H1 (cell line): ENCODE measurements around the gene INAVA. TPM values are rescaled to one million over a fixed set of nuclear protein-coding genes. Genes with fewer than 3 reads are reported as not detected.
"Not testable (repeated sequence)": the region's sequence is repeated elsewhere in the genome, so short reads cannot be mapped to it uniquely, and the experiment has no call there.

Experiments
- CTCF ChIA-PET: fragments of 300-600 bp; sonication (Branson Sonifier 250); formaldehyde crosslinking; loops from one replicate; lab custom pipeline; 2021; ENCODE audit not compliant: partially characterized antibody; lab: Charles Lee
- POLR2A ChIA-PET: fragments of 300-600 bp; sonication (Branson Sonifier 250); formaldehyde crosslinking; loops from one replicate; lab custom pipeline; 2021; ENCODE audit warnings: inconsistent platforms; ENCODE audit not compliant: partially characterized antibody; lab: Charles Lee
- DNase-seq, 2 experiments: peaks; one replicate each; pipeline versions ENCODE4 v3.0.0 to v3.0.0-alpha.2; 2010 to 2022; ENCODE audit warnings: low spot score in 2 of 2, low read depth in 1 of 2, mixed read lengths in 1 of 2
- FAIRE-seq: peaks from 2 replicates; lab custom pipeline; 2011; peaks lifted over from hg19 to GRCh38; lab: Jason Lieb, UNC
- H2AFZ ChIP-seq: 2 replicates; pipeline ENCODE4 v1.8.1; 2012; ENCODE audit warnings: low read length, inconsistent platforms
- H2AK5ac ChIP-seq: 2 replicates; pipeline ENCODE4 v1.6.1; 2013; ENCODE audit warnings: low read depth, low read length
- H2BK120ac ChIP-seq: replicated peaks from 2 replicates; pipeline ENCODE3; 2013; ENCODE audit warnings: low read depth, low read length, inconsistent platforms
- H2BK12ac ChIP-seq: 2 replicates; pipeline ENCODE4 v1.6.1; 2013; ENCODE audit warnings: low read depth, low read length
- H2BK15ac ChIP-seq: 2 replicates; pipeline ENCODE4 v1.6.1; 2013; ENCODE audit warnings: low read length
- H2BK20ac ChIP-seq: 2 replicates; pipeline ENCODE4 v1.6.1; 2013; ENCODE audit warnings: low read length
- H2BK5ac ChIP-seq: 2 replicates; pipeline ENCODE4 v1.6.1; 2013; ENCODE audit warnings: low read depth, low read length
- H3K14ac ChIP-seq: 2 replicates; pipeline ENCODE4 v1.6.1; 2013; ENCODE audit warnings: inconsistent platforms; ENCODE audit not compliant: insufficient read length
- H3K18ac ChIP-seq: 2 replicates; pipeline ENCODE4 v1.6.1; 2013; ENCODE audit warnings: low read length; ENCODE audit errors: extremely low read depth
- H3K23ac ChIP-seq: 2 replicates; pipeline ENCODE4 v1.6.1; 2013; ENCODE audit warnings: inconsistent platforms; ENCODE audit not compliant: insufficient read length
- H3K23me2 ChIP-seq: 2 replicates; pipeline ENCODE4 v1.6.1; 2013; ENCODE audit warnings: low read depth, low read length
- H3K27ac ChIP-seq: 2 replicates; pipeline ENCODE4 v1.6.1; 2011; ENCODE audit warnings: low read depth, low read length, inconsistent platforms
- H3K27me3 ChIP-seq, 4 experiments: replicated peaks in 1 of 4; 1 replicate in 1 of 4; 2 replicates in 3 of 4; pipeline versions ENCODE4 v1.6.1 to v1.8.1; 2011 to 2013; ENCODE audit warnings: low read length in 3 of 4, mild to moderate bottlenecking in 3 of 4, inconsistent platforms in 2 of 4, mixed read lengths in 2 of 4, moderate library complexity in 1 of 4; ENCODE audit not compliant: control insufficient read depth in 3 of 4, insufficient read depth in 3 of 4; ENCODE audit errors: extremely low read depth in 1 of 4
- H3K36me3 ChIP-seq, 4 experiments: 2 replicates each; pipeline versions ENCODE4 v1.6.1 to v1.8.1; 2011 to 2013; ENCODE audit warnings: mild to moderate bottlenecking in 4 of 4, low read length in 3 of 4, moderate library complexity in 2 of 4, control low read depth in 1 of 4, inconsistent platforms in 1 of 4; ENCODE audit not compliant: insufficient read depth in 4 of 4, control insufficient read depth in 2 of 4
- H3K4ac ChIP-seq: replicated peaks from 2 replicates; pipeline ENCODE3; 2013; ENCODE audit warnings: low read length, low read depth, mixed read lengths, inconsistent platforms; ENCODE audit not compliant: insufficient read length
- H3K4me1 ChIP-seq, 4 experiments: replicated peaks in 1 of 4; 1 replicate in 1 of 4; 2 replicates in 3 of 4; pipeline versions ENCODE4 v1.6.1 to v1.8.1; 2011 to 2013; ENCODE audit warnings: low read length in 3 of 4, inconsistent platforms in 2 of 4, mixed read lengths in 1 of 4; ENCODE audit not compliant: insufficient read depth in 4 of 4, control insufficient read depth in 3 of 4
- H3K4me2 ChIP-seq, 2 experiments: 2 replicates each; pipeline versions ENCODE4 v1.6.1 to v1.8.1; 2011 to 2013; ENCODE audit warnings: low read depth in 2 of 2, low read length in 2 of 2, control low read depth in 1 of 2, inconsistent platforms in 1 of 2, mild to moderate bottlenecking in 1 of 2; ENCODE audit not compliant: insufficient read depth in 1 of 2
- H3K4me3 ChIP-seq, 4 experiments: fragments of 200-600, 300-600 bp in 1 of 4; sonication (generic), shearing (Covaris generic), sonication (Bioruptor Twin) in 1 of 4; 2 replicates each; pipeline versions ENCODE4 v1.5.1 to v1.8.1; 2011 to 2016; ENCODE audit warnings: low read length in 4 of 4, low read depth in 3 of 4, control low read depth in 2 of 4, inconsistent platforms in 2 of 4, mild to moderate bottlenecking in 2 of 4, mixed read lengths in 1 of 4, moderate library complexity in 1 of 4; ENCODE audit not compliant: insufficient read depth in 2 of 4; ENCODE audit errors: extremely low read depth in 1 of 4
- H3K56ac ChIP-seq: replicated peaks from 2 replicates; pipeline ENCODE3; 2013; ENCODE audit warnings: low read depth, mild to moderate bottlenecking, mixed read lengths, low read length, inconsistent platforms; ENCODE audit not compliant: insufficient read length
- H3K79me1 ChIP-seq: 2 replicates; pipeline ENCODE4 v1.6.1; 2013; ENCODE audit warnings: low read depth, low read length, control low read depth
- H3K79me2 ChIP-seq, 2 experiments: 2 replicates each; pipeline versions ENCODE4 v1.6.1 to v1.8.1; 2012 to 2013; ENCODE audit warnings: low read length in 2 of 2, mild to moderate bottlenecking in 2 of 2, inconsistent platforms in 1 of 2; ENCODE audit not compliant: insufficient read depth in 2 of 2, control insufficient read depth in 1 of 2
- H3K9ac ChIP-seq, 4 experiments: replicated peaks in 1 of 4; 1 replicate in 1 of 4; 2 replicates in 3 of 4; pipeline versions ENCODE4 v1.6.1 to v1.8.1; 2011 to 2013; ENCODE audit warnings: low read depth in 3 of 4, low read length in 3 of 4, control low read depth in 2 of 4, mild to moderate bottlenecking in 2 of 4, moderate library complexity in 2 of 4, inconsistent platforms in 1 of 4; ENCODE audit errors: extremely low read depth in 1 of 4
- H3K9me3 ChIP-seq, 2 experiments: 2 replicates each; pipeline versions ENCODE4 v1.6.1 to v1.8.1; 2012 to 2013; ENCODE audit warnings: mild to moderate bottlenecking in 2 of 2, moderate library complexity in 2 of 2, control low read depth in 1 of 2, inconsistent platforms in 1 of 2, low read depth in 1 of 2, low read length in 1 of 2, mixed read lengths in 1 of 2; ENCODE audit not compliant: insufficient read depth in 2 of 2
- H4K20me1 ChIP-seq, 2 experiments: replicated peaks in 1 of 2; 2 replicates each; pipeline versions ENCODE3 to v1.8.1; 2011 to 2013; ENCODE audit warnings: inconsistent platforms in 2 of 2, low read length in 2 of 2, mild to moderate bottlenecking in 1 of 2; ENCODE audit not compliant: insufficient read depth in 2 of 2, control insufficient read depth in 1 of 2
- H4K5ac ChIP-seq: 2 replicates; pipeline ENCODE4 v1.6.1; 2013; ENCODE audit warnings: low read length, low read depth, mixed read lengths, inconsistent platforms; ENCODE audit not compliant: insufficient read length
- H4K8ac ChIP-seq: 2 replicates; pipeline ENCODE4 v1.8.0; 2013; ENCODE audit warnings: mild to moderate bottlenecking, moderate library complexity, low read length, inconsistent platforms; ENCODE audit not compliant: insufficient read depth; ENCODE audit errors: extremely low read depth
- H4K91ac ChIP-seq: replicated peaks from 2 replicates; pipeline ENCODE3; 2013; ENCODE audit warnings: low read length, mixed read lengths, inconsistent platforms; ENCODE audit not compliant: insufficient read length
- WGBS, 2 experiments: shearing (Covaris generic) in 1 of 2; methylation state at CpG; one replicate each; pipeline versions ENCODE4 v1.1.6 to v1.1.7; 2013 to 2015; ENCODE audit warnings: low lambda C conversion rate in 2 of 2, mixed read lengths in 2 of 2, inconsistent platforms in 1 of 2, low coverage in 1 of 2, missing lambda C conversion rate in 1 of 2; ENCODE audit not compliant: insufficient replicate concordance in 2 of 2, insufficient coverage in 1 of 2, insufficient read length in 1 of 2; ENCODE audit errors: extremely low coverage in 1 of 2, missing lambda C conversion rate in 1 of 2; 5-methylcytosine and 5-hydroxymethylcytosine counted together
- polyA plus RNA-seq, 7 experiments: library from polyadenylated mRNA; depleted of rRNA in 3 of 7; stranded (reverse) in 5 of 7; unstranded in 2 of 7; fragments of >200 nt in 5 of 7; fragments of 200-250 nt in 2 of 7; gene quantifications; 1 replicate in 5 of 7; 2 replicates in 1 of 7; 4 replicates in 1 of 7; pipeline versions ENCODE4 v1.2.1 to v1.2.3, GENCODE V29; 2011 to 2013; ENCODE audit warnings: missing spikeins in 2 of 7, mixed read lengths in 2 of 7
- total RNA-seq: library from RNA; stranded (reverse); fragmentation: NEBNext Ultra II Directional; extraction: Animal tissue kit (Norgen Biotek cat#: 25700); gene quantifications from 2 replicates; pipeline ENCODE4 v1.2.1, GENCODE V29; 2021

Gene INAVA
- total and polyA plus RNA-seq, 2 of the 8 experiments (the other 6 are each of a cell fraction or from before 2014, with no cell fraction given), result 46.8 to 49.3 TPM

- H3K79me1 ChIP-seq, H3K18ac ChIP-seq, H3K4ac ChIP-seq, H2BK5ac ChIP-seq, H3K79me2 ChIP-seq, H3K4me1 ChIP-seq, H2AK5ac ChIP-seq, H3K14ac ChIP-seq, H2BK15ac ChIP-seq, H2BK20ac ChIP-seq, H3K23ac ChIP-seq, H2BK12ac ChIP-seq, H2AFZ ChIP-seq, H3K9me3 ChIP-seq, H2BK120ac ChIP-seq, H3K36me3 ChIP-seq, POLR2A ChIA-PET, H3K27ac ChIP-seq, H4K8ac ChIP-seq, H3K4me3 ChIP-seq, H3K27me3 ChIP-seq, H3K23me2 ChIP-seq, H3K4me2 ChIP-seq, H3K56ac ChIP-seq, H4K91ac ChIP-seq, FAIRE-seq, H4K5ac ChIP-seq, H3K9ac ChIP-seq, DNase-seq, H4K20me1 ChIP-seq: not testable (repeated sequence)
- CTCF ChIA-PET, result interaction anchor here (0.9 to 3.3 kb wide), 5 partner anchors 9 to 155 kb away, joined by 3 to 19 read pairs (median 3); no protein-coding TSS in a partner anchor
- WGBS, 2 experiments, result 86% methylated on average over 9 of the region's 11 CpGs; no CpG with 5 or more reads in 1 of the 2 experiments
Observed at GRCh38 chr1:200962151-200962550, 67.5 kb downstream of the INAVA start.
